HS-5 (cell line): ENCODE data around the gene KCTD15.

Experiments
- DNase-seq: peaks from one replicate; pipeline ENCODE4 v3.0.0-alpha.2; 2012; ENCODE audit warnings: low read depth

Gene KCTD15

GRCh38 chr19:33859016-33859415 is 62.3 kb downstream of the KCTD15 start:
- no peak for DNase-seq

DNA sequence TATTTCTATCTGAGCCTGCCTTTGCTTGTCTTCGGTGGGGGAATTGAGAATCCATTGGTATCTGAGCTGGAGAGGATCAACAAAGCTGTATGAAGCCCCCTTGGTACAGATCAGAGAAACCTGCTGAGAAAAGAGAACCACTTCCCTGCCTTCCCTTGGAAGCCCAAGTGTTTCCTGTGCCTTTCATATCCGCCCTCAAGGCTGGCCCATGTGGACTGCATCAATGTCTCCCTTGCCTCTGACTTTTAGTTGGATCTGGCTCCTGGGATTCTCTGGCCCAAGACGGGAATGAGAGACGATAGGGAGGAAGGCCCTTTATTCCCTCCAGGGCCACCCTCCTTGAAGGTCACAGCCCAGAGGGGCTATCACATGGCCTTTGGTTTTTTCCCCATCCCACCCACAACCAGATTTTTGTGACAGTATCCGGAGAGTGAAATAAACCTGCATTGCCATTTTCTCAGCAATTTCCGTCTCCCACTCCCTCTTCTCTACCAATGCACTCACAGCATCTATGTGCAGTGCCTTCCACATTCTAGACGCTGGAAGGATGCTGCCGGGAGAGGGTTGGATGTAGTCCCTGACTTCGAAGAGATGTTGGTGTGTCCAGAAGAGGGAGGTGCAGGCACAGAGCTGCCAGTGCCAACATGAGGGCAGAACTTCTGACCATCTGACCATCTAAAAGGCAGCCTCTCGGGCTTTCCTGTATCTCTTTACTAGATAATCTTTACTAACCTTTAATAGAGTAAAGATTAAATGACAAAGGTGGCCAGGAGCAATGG is 63.8 kb downstream of the KCTD15 start:
- no peak for DNase-seq

GRCh38 chr19:33861950-33862349 is 65.3 kb downstream of the KCTD15 start:
- DNase-seq = no peak

- DNase-seq = no peak
These were observed 66.3 kb downstream of the KCTD15 start for GRCh38 chr19:33862981-33863380.

DNA sequence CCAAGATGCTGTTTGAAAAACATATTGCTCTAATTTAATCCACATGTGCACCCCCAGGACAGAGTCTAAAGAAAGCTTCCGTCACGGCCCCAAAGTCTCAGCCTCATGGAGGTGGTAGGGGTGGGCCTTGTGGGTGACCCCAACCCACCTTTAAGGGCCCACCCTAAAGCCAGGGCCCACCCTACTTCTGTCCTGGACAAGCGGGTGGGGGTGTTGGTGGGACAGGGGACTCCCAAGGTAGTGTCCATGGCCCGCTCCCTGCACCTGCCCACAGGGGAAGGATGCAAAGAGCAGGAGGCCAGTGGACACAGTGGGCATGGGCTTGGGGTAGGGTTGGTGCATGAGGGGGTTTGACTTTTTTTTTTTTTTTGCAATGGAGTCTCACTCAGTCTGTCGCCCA is 66.8 kb downstream of the KCTD15 start:
- DNase-seq = no peak

- no peak for DNase-seq
These were observed 67.7 kb downstream of the KCTD15 start for GRCh38 chr19:33864311-33864850.

DNA sequence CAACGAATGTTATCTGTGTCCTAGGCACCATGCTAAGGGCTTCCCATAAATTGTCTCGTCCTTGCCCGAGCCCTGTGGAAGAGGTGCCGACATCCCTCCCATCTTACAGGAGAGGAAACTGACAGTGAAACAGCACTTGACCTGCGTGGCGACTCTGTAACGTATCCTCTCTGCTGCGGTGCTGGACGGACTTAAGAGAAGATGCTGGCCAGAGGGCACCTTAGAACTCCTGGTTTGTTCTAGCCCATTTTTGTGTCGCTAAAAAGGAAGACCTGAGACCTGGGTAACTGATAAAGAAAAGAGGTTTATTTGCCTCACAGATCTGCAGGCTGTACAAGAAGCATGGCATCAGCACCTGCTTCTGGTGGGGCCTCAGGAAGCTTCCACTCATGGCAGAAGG is 68.6 kb downstream of the KCTD15 start:
- DNase-seq = no peak
